Loucy (cell line): Measurements from ENCODE around the gene MMP24.
"Not testable (repeated sequence)": the region's sequence is repeated elsewhere in the genome, so short reads cannot be mapped to it uniquely, and the experiment has no call there.

Experiments used
- CTCF ChIP-seq: fragments of 200-600 bp; sonication (generic); conservative IDR thresholded peaks from 2 replicates; pipeline ENCODE4 v1.5.1; 2014; ENCODE audit warnings: mild to moderate bottlenecking, antibody characterized with exemption, low read length
- EZH2phosphoT487 ChIP-seq: fragments of 200-600 bp; IDR thresholded peaks from 2 replicates; pipeline ENCODE4 v1.6.1; 2018; ENCODE audit warnings: antibody characterized with exemption, mild to moderate bottlenecking, moderate library complexity, borderline replicate concordance

GRCh38 chr20:35315632-35316020 lies 89.1 kb downstream of the MMP24 start:
- TF ChIP-seq CTCF, EZH2phosphoT487: not testable (repeated sequence)
